Measurements from ENCODE around the gene EFNA5. TPM values are rescaled to one million over a fixed set of nuclear protein-coding genes. Genes with fewer than 3 reads are reported as not detected.

EFNA5 gene
- total RNA-seq, 1 donor from 2014 or later = 93.7 TPM

GRCh38 chr5:107604146-107604910 is 66.4 kb downstream of the EFNA5 start:
- DNase-seq (ENCODE audit: low read depth in 2 of 2) = no peak

DNA sequence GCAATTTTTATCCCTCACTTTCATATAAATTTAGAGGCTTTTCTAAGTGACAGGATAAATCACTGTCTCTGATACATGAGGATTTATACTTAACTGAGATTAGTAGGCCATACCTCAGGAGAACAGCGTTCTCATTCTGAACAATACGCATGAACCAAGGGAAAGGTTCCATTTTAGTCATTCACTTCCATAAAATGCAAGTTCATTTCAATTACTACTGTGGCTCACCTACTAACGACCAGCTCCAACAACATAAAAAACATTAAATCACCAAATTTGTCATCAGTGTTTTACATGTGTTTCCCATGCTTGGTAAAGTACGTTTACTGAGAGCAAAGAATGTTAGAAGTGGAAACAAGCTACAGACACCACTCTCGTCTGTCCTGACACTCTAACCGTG is 67.4 kb downstream of the EFNA5 start:
- DNase-seq (ENCODE audit: low read depth in 2 of 2) = no peak

GRCh38 chr5:107602896-107603295 is 67.8 kb downstream of the EFNA5 start:
- no peak for DNase-seq (ENCODE audit: low read depth in 2 of 2)

DNA sequence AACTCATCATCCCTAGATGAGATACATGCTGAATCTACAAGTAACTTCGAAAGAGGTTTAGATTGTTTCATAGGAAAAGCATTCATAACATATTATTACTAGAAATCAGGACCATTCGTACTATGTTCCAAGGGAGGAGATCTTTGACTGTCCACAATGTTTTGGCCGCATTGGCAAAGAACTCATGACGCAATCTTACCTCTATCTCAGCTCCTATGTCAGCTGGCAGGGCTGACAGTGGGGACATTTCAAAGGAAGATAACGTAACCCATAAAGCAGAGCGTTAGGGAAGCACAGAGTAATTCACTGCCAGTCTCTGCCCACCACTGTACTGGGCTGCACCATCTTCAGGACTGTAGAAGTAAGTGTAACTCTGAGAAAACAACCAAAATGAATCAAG is 69.7 kb downstream of the EFNA5 start:
- no peak for DNase-seq (ENCODE audit: low read depth in 2 of 2)

DNA sequence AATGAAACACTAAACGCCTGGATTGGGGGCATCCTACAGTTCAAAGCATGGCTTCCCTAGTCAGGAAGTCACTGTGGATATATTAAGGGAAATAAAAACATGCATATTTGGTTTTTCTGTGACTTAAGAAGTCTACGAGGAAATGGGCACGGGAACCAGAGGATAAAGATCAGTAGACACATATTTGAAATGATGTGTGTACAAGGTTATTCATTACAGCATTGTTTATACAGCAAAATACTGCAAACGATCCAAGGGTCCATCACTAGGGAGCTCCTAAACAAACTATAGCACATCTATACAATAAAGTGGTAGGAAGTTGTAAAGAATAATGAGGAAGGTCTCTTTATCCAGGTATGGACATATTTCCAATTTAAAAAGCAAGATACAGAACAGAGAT is 71.8 kb downstream of the EFNA5 start:
- no peak for DNase-seq (ENCODE audit: low read depth in 2 of 2)

- no peak for DNase-seq (ENCODE audit: low read depth in 2 of 2)
Observed at GRCh38 chr5:107597803-107598202, 72.9 kb downstream of the EFNA5 start.

DNA sequence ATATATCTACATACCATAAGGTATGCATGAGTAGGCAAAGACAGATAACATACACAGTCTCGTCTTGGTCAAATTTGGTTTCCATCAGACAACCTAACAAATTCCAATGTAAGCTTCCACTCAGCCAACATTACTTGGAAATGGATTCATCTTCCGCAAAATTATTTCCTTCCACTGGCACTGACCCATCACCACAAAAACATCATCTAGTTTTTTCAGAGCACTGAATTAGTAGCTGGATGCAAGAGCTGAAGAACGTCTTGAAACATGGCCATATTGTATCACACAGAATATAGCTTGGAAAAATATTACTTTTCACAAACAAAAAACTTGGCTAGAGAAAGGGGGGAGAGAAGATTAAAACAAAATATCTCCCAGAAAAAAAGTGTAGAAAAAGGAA is 73.5 kb downstream of the EFNA5 start:
- no peak for DNase-seq (ENCODE audit: low read depth in 2 of 2)

- peak in 1 of 2 donors; percentile 23 for DNase-seq (ENCODE audit: low read depth in 2 of 2)
Observed at GRCh38 chr5:107594253-107595045, 76.3 kb downstream of the EFNA5 start.

DNA sequence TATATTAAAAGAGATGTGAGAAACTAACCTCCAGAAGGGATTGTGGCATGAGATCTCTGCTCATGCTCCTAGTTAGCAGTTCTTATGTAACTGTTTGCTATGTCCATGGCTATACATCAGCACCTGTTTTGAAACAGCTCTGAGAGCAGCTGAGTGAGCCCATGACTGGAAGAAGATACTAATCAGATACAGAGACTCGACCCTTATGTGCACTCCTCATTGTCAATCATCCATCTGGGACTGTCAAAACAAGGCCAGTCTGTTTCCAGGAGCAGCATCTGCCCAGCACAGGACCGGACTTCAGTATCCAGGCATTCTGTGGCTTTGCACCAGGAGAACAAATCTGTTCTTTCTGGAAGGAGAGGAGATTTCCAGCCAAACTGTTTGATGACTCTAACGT is 77.7 kb downstream of the EFNA5 start:
- DNase-seq (ENCODE audit: low read depth in 2 of 2) = no peak

DNA sequence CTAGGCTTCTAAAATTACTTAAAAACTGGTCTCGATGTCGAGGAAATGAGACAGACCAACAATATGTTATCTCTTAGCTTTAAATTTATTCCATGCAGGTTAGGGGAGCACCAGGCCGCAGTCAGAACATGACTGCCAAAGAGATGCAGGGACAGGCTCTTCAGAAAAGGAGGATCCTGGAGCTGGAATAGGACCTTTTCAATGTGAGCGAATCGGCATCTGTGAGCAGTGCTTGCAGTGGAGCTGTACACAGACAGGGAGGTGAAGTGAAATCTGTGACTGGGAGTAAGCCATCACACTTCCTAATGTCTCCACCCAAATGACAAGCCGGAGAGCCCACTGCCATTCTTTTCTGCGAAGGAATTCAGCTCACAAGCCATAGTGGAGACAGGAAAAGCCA is 78.2 kb downstream of the EFNA5 start:
- no peak for DNase-seq (ENCODE audit: low read depth in 2 of 2)

- DNase-seq (ENCODE audit: low read depth in 2 of 2) = no peak
Observed at GRCh38 chr5:107590686-107591085, 80.1 kb downstream of the EFNA5 start.

DNA sequence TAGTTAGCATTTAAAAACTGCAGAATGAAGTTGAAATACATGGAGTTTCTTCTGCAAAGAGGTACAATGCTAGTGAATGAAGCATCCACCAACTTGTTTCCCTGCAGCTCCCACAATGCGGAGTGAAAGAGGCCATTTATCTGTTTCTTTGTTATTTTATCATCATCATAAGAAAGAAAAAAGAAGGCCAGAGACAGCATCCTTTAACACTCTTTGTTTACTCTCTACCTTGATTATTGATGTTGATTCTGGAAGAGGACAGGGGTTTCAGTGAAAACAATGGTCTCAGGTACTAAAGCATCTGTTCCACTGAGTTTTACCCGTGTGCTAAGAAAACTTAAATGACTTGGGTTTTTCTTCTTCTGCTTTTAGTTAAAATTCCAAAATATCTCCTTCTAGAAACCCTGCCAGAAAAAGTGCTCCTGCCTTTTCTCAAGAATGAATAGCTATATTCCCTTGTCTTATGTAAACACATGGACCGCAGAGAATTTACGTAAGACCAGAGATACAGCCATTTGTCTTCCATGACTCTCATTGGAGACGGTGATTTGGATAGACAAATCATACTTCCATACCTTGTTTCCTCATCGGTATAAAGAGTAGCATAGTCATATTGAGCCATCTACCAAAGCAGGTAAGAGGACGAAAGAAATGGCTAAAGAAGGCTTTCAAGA is 81.1 kb downstream of the EFNA5 start:
- DNase-seq (ENCODE audit: low read depth in 2 of 2) = no peak

DNA sequence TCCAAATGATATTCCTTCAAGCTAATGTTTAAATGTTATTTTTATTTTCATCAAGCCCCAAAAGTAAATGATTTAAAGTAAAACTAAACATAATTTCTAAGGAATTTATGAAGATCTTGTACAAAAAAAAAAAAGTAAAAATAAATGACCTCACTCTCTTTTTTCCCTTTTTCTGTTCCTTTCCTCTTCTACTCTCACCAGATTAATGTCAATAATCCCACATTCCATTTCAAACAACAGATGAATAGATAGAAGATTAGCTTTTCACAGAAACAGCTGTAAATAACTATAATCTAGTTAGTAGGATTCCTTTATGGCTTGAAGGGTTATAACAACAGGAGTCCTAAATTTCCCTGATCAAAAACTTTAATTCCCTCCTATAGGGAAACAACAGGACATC is 88.1 kb downstream of the EFNA5 start:
- no peak for DNase-seq (ENCODE audit: low read depth in 2 of 2)

DNA sequence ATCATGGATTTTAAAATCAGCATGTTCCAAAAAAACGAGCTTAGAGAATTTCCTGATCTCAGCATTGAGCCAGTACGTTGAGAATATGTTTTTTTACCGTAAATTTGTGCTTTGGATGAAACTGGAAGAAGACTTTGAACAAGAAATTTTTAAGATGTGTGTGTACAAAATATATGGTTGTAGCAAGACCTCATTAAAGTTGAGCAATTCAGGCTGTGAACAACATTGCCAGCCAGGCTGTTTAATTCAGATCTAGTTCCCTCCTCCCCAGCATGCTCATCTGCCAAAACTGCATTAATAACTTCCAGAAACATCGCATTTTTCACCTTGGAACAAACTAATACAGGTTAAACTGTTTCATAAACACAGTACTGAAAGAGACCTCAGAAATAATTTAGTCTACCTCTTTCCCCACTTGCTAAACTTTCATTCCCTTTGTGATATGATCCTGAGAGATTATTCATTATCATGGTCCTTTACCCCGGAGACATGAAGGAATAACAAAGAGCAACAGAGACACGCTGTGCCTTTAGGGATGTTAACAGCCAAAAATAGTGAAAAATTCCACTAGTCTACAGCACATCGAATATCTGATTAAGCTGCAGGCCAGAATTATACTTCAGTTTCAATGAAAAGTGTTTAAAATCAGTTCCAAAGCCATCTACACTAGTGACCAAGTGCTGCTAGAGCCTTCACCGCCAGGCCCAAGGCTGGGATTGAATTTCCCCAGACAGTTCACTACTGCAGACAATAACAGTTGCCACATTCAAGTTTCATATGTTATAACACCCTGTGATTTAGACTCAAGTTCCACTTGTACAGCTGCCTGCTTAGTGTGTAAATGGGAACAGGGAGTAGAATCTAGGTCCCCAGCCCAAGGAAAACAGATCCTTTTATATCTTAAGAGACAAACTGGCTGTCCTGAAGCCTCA is 89.6 kb downstream of the EFNA5 start:
- no peak for DNase-seq (ENCODE audit: low read depth in 2 of 2)

- no peak for DNase-seq (ENCODE audit: low read depth in 2 of 2)
Observed at GRCh38 chr5:107578051-107578635, 92.6 kb downstream of the EFNA5 start.

DNA sequence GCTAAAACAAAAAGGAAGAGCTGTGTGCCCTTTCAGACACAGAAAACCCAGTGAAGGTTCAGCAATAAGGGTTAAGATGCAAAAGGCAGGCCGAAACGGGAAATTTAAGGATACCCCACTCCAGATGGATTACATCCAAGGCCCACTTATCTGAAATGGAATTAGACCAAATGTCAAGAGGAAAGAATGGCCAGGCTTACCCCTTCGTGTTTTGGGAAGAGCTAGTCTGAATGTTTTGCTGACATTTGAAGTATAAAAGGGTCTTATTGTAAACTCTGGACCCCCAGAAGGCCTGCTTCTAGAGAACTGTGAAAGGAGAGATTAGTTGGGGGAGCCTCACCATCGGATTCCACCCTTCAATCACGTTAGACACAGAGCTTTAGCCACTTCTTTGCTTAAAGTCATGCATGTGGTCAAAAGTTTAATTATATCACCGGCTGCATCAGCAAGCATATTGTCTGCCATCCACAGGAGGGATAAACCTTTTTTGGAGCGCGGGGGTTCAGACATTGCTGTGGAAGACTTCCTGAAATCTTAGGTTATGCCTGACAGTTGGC is 93.3 kb downstream of the EFNA5 start:
- no peak for DNase-seq (ENCODE audit: low read depth in 2 of 2)

GRCh38 chr5:107576736-107577393 is 93.9 kb downstream of the EFNA5 start:
- DNase-seq (ENCODE audit: low read depth in 2 of 2) = no peak

- DNase-seq (ENCODE audit: low read depth in 2 of 2) = peak; percentile 35 to 52
Observed at GRCh38 chr5:107576155-107576554, 94.6 kb downstream of the EFNA5 start.

DNA sequence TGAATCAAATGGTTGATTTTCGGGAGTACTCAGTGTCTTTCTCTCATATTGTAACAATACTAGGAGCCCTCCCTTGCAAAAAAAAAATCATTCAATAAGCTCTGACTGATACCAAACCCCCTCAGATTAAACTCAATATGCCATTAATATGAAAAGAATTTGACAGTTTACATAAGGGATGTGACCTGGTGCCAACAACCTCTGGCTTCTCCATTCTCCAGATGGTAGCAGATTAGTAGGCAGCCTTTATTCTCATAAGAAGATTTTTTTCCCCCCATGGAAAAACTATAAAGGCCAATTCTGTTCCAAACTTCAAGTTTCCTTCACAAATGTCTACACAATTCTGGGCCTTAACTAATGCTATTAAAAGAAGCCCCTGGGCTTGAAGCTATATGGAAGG is 96.5 kb downstream of the EFNA5 start:
- no peak for DNase-seq (ENCODE audit: low read depth in 2 of 2)

GRCh38 chr5:107572715-107573368 is 97.9 kb downstream of the EFNA5 start:
- DNase-seq (ENCODE audit: low read depth in 2 of 2) = no peak
